ENCODE data around the gene PRELP. TPM values are rescaled to one million over a fixed set of nuclear protein-coding genes. Genes with fewer than 3 reads are reported as not detected.

The PRELP gene
- total RNA-seq, 4 donors from 2014 or later: 63.1 to 140 (median 80.8) TPM

DNA sequence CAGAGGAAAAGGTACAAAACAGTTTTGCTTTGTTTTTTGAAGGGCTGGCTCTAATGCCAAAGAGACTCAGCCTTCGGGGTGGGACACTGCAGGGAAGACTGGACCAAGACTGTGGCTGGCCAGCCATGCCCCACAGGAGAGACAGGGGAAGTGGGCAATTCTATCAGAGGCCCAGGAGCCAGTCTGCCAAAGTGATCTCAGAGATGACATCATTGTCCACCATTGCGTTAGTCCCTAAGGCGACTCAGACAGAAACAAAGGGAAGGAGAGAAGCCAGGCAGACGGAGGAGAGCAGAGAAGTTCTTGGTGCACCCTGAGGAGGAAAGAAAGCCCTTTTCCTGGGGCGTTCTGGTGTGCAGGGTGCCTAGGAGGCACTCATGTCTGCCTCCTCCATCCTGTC, 44.7 kb downstream of the PRELP start:
- TF ChIP-seq, protein P1, sequence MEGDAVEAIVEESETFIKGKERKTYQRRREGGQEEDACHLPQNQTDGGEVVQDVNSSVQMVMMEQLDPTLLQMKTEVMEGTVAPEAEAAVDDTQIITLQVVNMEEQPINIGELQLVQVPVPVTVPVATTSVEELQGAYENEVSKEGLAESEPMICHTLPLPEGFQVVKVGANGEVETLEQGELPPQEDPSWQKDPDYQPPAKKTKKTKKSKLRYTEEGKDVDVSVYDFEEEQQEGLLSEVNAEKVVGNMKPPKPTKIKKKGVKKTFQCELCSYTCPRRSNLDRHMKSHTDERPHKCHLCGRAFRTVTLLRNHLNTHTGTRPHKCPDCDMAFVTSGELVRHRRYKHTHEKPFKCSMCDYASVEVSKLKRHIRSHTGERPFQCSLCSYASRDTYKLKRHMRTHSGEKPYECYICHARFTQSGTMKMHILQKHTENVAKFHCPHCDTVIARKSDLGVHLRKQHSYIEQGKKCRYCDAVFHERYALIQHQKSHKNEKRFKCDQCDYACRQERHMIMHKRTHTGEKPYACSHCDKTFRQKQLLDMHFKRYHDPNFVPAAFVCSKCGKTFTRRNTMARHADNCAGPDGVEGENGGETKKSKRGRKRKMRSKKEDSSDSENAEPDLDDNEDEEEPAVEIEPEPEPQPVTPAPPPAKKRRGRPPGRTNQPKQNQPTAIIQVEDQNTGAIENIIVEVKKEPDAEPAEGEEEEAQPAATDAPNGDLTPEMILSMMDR (IDR thresholded peaks at IDR 0.05; ENCODE audit: low read depth): no peak

DNA sequence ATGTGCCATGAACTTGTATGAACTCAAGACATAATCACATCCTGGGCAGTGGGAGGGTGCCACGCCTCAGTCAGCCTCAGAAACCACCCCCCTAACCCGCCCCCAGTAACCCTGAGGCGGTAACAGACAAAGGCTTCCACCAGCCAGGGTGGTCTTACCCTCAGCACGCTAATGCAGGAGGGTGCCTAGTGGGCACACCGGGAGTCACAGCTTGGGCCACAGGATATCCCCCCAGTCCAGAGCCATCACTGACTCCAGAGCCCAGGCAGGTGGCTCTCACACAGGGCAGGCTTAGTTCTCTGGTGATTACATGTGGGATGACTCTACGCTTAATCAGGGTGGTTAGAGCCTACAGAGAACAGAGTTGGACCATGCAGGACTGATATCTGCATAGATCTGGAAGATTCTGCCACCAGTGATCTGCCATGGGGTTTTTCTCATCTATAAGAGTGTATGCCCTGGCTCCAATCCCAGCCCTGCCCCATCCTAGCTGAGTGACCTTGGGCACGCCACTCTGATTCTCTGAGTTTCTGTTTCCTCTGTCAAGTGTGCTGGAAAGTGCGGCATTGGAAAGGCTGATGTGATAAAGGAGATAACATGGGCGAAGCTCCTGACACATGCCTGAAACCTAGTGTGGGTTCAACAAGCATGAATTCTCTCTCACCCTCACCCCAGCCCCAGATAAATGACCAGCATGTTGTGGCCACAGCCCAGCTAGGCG, 45.6 kb downstream of the PRELP start:
- TF ChIP-seq, protein P1 (IDR thresholded peaks at IDR 0.05; ENCODE audit: low read depth): no peak

DNA sequence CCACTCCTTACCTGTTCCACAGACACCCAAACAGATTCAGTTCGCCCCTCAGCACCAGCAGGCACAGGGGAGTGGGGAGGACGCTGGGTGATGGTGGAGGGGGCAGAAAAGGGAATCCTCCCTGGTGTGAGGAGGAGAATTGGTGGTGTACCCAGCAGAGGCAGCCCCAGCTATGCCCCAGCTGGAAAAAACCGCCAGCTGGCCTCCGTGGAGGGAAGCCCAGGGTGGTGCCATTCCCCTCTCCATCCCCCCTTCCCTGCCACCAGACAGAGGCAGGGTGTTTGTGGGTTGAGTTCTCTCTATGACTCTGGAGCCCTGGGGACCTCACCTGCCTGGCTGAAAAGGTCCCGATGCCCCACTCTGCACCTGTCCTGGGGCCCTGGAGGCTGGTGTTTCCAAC, 46.2 kb downstream of the PRELP start:
- TF ChIP-seq, protein P1 (IDR thresholded peaks at IDR 0.05; ENCODE audit: low read depth): no peak

DNA sequence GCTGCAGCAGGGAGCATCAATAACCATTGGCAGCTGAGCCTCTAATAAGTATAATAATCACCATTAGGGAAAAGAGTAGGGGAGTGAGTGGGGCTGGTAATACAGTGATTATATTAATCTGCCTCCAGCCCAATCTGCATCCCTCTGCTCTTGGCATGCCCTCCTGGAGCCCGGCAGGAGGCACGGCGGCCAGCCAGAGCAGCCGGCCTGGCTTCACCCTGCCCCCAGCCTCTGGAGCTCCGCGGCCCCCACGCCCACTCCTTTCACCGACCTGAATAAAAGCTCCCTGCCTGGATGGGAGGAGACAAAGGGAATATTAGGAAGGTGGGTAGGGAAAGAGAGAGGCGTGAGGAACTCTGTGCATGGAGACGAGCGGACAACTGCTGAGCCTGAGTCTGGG, 46.6 kb downstream of the PRELP start:
- TF ChIP-seq, protein P1 (IDR thresholded peaks at IDR 0.05; ENCODE audit: low read depth): no peak

DNA sequence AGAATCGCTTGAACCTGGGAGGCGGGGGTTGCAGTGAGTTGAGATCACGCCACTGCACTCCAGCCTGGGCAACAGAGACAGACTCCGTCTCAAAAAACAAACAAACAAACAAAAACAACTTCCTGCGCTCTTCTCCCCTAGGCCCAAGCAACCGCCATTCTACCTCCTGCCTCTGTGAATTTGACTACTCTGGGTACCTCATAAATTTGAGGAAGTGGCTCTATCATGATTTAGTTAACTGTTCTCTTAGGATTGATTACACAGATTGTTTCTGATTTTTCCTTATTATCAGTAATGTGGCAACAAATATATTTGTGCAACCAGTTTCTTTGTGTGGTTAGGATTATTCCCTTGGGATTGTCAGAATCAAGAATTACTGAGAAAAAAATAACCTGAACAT, 48.1 kb downstream of the PRELP start:
- TF ChIP-seq, protein P1 (IDR thresholded peaks at IDR 0.05; ENCODE audit: low read depth): no peak

DNA sequence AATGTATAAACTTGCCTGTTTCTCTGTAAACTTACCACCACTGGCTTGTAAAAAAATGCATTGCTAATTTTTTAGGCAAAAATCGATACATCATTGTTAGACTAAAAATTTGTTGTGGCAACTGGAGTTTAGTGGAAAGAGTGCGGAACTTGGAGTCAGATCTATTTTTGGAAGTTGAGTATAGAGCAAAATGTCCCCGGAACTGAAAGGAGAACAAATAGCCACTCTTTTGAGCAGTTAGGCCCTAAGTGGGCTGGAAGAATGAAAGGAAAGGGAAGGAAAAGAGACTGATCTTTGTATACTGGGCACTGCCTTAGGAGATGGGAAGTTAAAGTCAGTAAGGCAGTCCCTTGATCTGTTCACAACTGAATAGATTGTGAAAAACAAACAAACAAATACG, 48.5 kb downstream of the PRELP start:
- TF ChIP-seq, protein P1 (IDR thresholded peaks at IDR 0.05; ENCODE audit: low read depth): no peak

DNA sequence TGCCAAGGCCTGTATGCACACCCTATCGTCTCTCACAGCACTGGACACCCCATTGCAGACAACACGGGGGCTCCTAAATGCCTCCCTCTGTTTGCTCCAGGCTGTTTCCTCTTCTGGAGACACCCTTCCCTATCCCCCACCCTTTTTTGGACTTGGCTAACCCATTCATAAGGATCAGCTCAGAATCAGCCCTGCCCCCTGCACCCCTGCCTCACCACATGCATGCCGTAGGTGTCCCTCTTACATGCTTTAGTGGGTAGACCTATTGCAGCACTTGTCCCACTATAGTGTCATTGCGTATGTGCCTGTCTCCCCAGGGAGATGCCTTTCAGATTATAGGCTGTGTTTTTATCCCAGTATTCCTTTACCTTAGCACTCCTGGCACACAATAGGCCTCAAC, 49.2 kb downstream of the PRELP start:
- TF ChIP-seq, protein P1 (IDR thresholded peaks at IDR 0.05; ENCODE audit: low read depth): no peak
